Panc1 (cell line): Measurements from ENCODE around the gene ZFAND3. TPM values are rescaled to one million over a fixed set of nuclear protein-coding genes. Genes with fewer than 3 reads are reported as not detected.

Experiments
- ATAC-seq: fragments of 200-7000 bp; cut with Tn5 transposase; 2 replicates; pipeline ENCODE4 v1.9.1; 2020; ENCODE audit warnings: mild to moderate bottlenecking, moderate library complexity
- BruUV-seq: library from RNA; stranded (reverse); fragments of 400-500 nt; replicated peaks from 2 replicates; lab custom pipeline; 2021; lab: Mats Ljungman, UMichigan
- CTCF ChIA-PET: fragments of 300-600 bp; sonication (Branson Sonifier 250); formaldehyde crosslinking; loops from one replicate; lab custom pipeline; 2022; ENCODE audit warnings: antibody characterized with exemption; lab: Charles Lee
- POLR2A ChIA-PET: fragments of 300-600 bp; sonication (Branson Sonifier 250); formaldehyde crosslinking; loops from one replicate; lab custom pipeline; 2022; ENCODE audit warnings: antibody characterized with exemption; lab: Charles Lee
- DNase-seq: peaks from one replicate; pipeline ENCODE4 v3.0.0-alpha.2; 2010; ENCODE audit warnings: low read depth, low spot score
- H3K27ac ChIP-seq: 2 replicates; pipeline ENCODE4 v1.5.1; 2011; ENCODE audit warnings: mild to moderate bottlenecking, low read length, inconsistent platforms
- H3K27me3 ChIP-seq: fragments of 200-500 bp; sonication (Bioruptor generic); 2 replicates; pipeline ENCODE4 v1.6.0; 2014; ENCODE audit warnings: low read length, inconsistent platforms; ENCODE audit not compliant: control insufficient read depth, insufficient read depth
- H3K36me3 ChIP-seq: fragments of 200-500 bp; sonication (Bioruptor generic); 2 replicates; pipeline ENCODE4 v1.5.1; 2014; ENCODE audit warnings: inconsistent platforms, mild to moderate bottlenecking, low read length, moderate library complexity; ENCODE audit not compliant: control insufficient read depth, insufficient read depth
- H3K4me1 ChIP-seq: 2 replicates; pipeline ENCODE4 v1.5.1; 2011; ENCODE audit warnings: inconsistent platforms, mild to moderate bottlenecking, low read length, moderate library complexity; ENCODE audit not compliant: control insufficient read depth, insufficient read depth
- H3K4me3 ChIP-seq, 2 experiments: 2 replicates each; pipeline ENCODE4 v1.5.1; 2011 to 2012; ENCODE audit warnings: low read depth in 2 of 2, low read length in 2 of 2, mild to moderate bottlenecking in 2 of 2, inconsistent platforms in 1 of 2, moderate library complexity in 1 of 2
- H3K9me3 ChIP-seq: fragments of 200-500 bp; sonication (Bioruptor generic); 2 replicates; pipeline ENCODE4 v1.5.1; 2014; ENCODE audit warnings: low read depth, mild to moderate bottlenecking, inconsistent platforms, low read length, moderate library complexity; ENCODE audit not compliant: control insufficient read depth, insufficient read depth
- POLR2AphosphoS5 ChIP-seq: IDR thresholded peaks from 2 replicates; pipeline ENCODE4 v1.6.1; 2012; ENCODE audit warnings: mild to moderate bottlenecking, low read depth, low read length, moderate library complexity
- REST ChIP-seq, 2 experiments: IDR thresholded peaks; 2 replicates each; pipeline ENCODE4 v1.6.1; 2011 to 2012; ENCODE audit warnings: low read depth in 2 of 2, control low read depth in 1 of 2, low read length in 1 of 2, mild to moderate bottlenecking in 1 of 2, moderate library complexity in 1 of 2; ENCODE audit not compliant: insufficient read depth in 1 of 2
- SIN3A ChIP-seq: IDR thresholded peaks from 2 replicates; pipeline ENCODE4 v1.6.1; 2012; ENCODE audit warnings: low read depth, mild to moderate bottlenecking, low read length, moderate library complexity, borderline replicate concordance; ENCODE audit not compliant: insufficient read depth
- TCF7L2 ChIP-seq: IDR thresholded peaks from 2 replicates; pipeline ENCODE4 v1.6.1; 2011; ENCODE audit warnings: mild to moderate bottlenecking, low read depth, low read length, inconsistent platforms
- in situ Hi-C: cut with HindIII; loops from 2 replicates; pipeline ENCODE4 v1.10.0; 2016; ENCODE audit warnings: low sequenced_read_pairs, low pct_unique_long_range_greater_than_20kb
- intact Hi-C: fragments of 100-400 bp; cut with micrococcal nuclease; formaldehyde crosslinking; loops from one replicate; pipeline ENCODE4 v1.10.0; 2022; ENCODE audit not compliant: unreplicated experiment
- total RNA-seq: library from RNA; stranded (reverse); gene quantifications from one replicate; pipeline ENCODE4 v1.2.1, GENCODE V29; 2021; ENCODE audit not compliant: unreplicated experiment
- TF ChIP-seq, protein P1 (sequence below): fragments of 450-650 bp; IDR thresholded peaks from 2 replicates; pipeline ENCODE4 v1.5.1; 2017; ENCODE audit warnings: mild to moderate bottlenecking

ZFAND3 gene
- total RNA-seq, 1 experiment from 2014 or later: 95.9 TPM

DNA sequence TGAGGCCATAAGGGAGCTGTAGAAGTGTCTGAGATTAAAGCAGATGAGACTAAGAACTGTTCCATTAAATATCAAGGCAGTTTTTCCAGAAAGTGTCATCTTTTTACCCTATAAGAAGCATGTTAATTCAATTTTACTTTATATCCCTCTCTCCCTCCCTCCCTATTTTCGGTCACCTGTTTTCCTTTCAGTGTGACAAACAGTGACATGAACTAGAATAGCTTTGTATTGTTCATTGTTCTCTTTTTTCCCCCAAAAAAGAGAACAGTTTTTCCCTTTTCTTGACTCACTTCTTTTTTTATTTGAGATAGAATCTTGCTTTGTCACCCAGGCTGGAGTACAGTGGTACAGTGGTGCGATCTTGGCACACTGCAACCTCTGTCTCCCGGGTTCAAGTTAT, 269.3 kb downstream of the ZFAND3 start:
- H3K27me3 ChIP-seq: no peaks in the 10 kb centered on the region
- H3K36me3 ChIP-seq: no peaks in the 10 kb centered on the region
- H3K4me3 ChIP-seq: no peak overlapping the region
- no peak for ATAC-seq
- no TSS peak for BruUV-seq
- intact Hi-C loops: no loop called here
- no peak for TF ChIP-seq TCF7L2
- TF ChIP-seq, protein P1, sequence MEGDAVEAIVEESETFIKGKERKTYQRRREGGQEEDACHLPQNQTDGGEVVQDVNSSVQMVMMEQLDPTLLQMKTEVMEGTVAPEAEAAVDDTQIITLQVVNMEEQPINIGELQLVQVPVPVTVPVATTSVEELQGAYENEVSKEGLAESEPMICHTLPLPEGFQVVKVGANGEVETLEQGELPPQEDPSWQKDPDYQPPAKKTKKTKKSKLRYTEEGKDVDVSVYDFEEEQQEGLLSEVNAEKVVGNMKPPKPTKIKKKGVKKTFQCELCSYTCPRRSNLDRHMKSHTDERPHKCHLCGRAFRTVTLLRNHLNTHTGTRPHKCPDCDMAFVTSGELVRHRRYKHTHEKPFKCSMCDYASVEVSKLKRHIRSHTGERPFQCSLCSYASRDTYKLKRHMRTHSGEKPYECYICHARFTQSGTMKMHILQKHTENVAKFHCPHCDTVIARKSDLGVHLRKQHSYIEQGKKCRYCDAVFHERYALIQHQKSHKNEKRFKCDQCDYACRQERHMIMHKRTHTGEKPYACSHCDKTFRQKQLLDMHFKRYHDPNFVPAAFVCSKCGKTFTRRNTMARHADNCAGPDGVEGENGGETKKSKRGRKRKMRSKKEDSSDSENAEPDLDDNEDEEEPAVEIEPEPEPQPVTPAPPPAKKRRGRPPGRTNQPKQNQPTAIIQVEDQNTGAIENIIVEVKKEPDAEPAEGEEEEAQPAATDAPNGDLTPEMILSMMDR: no peak
- TF ChIP-seq POLR2AphosphoS5: no peak
- no peak for TF ChIP-seq REST (IDR thresholded peaks at IDR 0.05; ENCODE audit: insufficient read depth in 1 of 2, low read depth in 2 of 2, low read length in 1 of 2)
- no peak for TF ChIP-seq SIN3A
- no peaks in the 10 kb centered on the region for H3K9me3 ChIP-seq
- no peak for DNase-seq
- no peaks in the 10 kb centered on the region for H3K4me1 ChIP-seq
- POLR2A ChIA-PET: no interaction called here
- CTCF ChIA-PET: no interaction called here
- in situ Hi-C loops: no loop called here
- no peak overlapping the region for H3K27ac ChIP-seq

DNA sequence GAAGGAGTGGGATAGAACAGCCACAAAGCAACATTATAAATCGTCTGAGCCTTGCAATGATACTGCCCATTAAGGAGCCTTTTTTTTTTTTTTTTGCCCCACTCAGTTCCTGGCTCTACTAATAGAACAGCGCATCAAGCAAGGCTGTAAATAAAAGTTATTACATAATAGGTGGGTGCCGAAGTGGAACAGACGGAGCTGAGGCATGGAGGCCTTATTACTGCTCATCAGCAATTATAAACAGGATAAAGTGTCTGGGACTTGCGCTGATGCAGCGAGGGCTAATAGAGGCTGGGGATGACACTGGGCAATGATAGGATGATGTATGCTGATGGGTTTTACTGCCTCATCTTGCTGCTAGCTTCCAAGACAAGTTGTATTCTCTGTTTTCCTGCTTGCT, 272.1 kb downstream of the ZFAND3 start:
- Histone ChIP-seq H3K9me3 (no peaks in the 10 kb centered on the region), H3K4me3 (no peak overlapping the region), H3K4me1 (no peaks in the 10 kb centered on the region), H3K27me3 (no peaks in the 10 kb centered on the region), H3K27ac (no peak overlapping the region), H3K36me3 (no peaks in the 10 kb centered on the region)
- ATAC-seq (no peak), DNase-seq (no peak)
- TF ChIP-seq SIN3A: no peak
- no peak for TF ChIP-seq TCF7L2
- TF ChIP-seq, protein P1: no peak
- no peak for TF ChIP-seq REST (IDR thresholded peaks at IDR 0.05; ENCODE audit: insufficient read depth in 1 of 2, low read depth in 2 of 2, low read length in 1 of 2)
- ChIA-PET POLR2A (no interaction called here), CTCF (interaction anchor here (0.6 kb wide), 1 partner anchor 275 kb away, joined by 3 read pairs; no protein-coding TSS in a partner anchor)
- in situ Hi-C loops: no loop called here
- intact Hi-C loops: no loop called here
- BruUV-seq: no TSS peak
